GM12873 (cell line): ENCODE measurements around the gene MYCBPAP.
A peak's percentile ranks its signal among the peaks of the same experiment; 100 is the strongest.

Experiments used
- TF ChIP-seq, protein P1 (sequence below): IDR thresholded peaks from 2 replicates; pipeline ENCODE4 v1.5.1; 2012; ENCODE audit warnings: low read depth, mild to moderate bottlenecking, moderate library complexity, low read length, control low read depth; ENCODE audit not compliant: insufficient read depth; ENCODE audit errors: missing control alignments

Gene MYCBPAP

DNA sequence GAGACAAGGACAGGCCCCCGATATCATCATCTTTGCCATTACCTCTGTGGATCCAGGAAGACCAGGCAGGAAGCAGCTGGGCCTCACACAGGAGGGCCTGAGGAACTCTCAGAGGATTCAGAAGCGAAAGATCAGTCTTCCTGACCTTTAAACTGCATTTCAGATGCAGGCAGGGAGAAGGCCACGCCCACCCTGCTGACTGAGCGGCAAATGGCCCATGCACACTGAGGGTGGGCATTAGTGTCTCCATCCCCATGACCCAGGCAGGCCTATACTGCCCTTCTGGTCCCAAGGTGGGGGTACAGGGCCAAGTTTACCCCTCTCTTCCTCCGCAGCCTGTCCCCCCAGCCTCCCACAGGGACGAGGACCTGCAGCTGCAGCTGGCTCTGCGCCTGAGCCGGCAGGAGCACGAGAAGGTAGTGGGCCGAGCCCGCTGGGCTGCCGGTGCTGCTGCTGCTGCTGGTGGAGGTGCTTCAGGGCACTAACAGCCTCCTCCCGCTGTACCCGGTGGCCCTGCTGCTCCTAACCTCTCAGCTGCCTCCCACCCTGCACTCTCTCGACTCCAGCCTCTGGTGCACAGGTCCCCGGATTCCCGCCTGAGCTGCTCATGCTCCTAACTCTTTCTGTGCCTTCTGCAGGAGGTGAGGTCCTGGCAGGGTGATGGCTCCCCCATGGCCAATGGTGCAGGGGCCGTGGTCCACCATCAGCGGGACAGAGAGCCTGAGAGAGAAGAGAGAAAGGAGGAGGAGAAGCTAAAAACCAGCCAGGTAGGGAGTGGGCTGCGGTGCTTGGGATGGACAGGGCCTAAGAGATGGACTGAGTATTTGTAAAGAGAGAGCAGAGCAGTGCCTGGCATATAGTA is 30.5 kb downstream of the MYCBPAP start:
- TF ChIP-seq, protein P1, sequence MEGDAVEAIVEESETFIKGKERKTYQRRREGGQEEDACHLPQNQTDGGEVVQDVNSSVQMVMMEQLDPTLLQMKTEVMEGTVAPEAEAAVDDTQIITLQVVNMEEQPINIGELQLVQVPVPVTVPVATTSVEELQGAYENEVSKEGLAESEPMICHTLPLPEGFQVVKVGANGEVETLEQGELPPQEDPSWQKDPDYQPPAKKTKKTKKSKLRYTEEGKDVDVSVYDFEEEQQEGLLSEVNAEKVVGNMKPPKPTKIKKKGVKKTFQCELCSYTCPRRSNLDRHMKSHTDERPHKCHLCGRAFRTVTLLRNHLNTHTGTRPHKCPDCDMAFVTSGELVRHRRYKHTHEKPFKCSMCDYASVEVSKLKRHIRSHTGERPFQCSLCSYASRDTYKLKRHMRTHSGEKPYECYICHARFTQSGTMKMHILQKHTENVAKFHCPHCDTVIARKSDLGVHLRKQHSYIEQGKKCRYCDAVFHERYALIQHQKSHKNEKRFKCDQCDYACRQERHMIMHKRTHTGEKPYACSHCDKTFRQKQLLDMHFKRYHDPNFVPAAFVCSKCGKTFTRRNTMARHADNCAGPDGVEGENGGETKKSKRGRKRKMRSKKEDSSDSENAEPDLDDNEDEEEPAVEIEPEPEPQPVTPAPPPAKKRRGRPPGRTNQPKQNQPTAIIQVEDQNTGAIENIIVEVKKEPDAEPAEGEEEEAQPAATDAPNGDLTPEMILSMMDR = no peak

DNA sequence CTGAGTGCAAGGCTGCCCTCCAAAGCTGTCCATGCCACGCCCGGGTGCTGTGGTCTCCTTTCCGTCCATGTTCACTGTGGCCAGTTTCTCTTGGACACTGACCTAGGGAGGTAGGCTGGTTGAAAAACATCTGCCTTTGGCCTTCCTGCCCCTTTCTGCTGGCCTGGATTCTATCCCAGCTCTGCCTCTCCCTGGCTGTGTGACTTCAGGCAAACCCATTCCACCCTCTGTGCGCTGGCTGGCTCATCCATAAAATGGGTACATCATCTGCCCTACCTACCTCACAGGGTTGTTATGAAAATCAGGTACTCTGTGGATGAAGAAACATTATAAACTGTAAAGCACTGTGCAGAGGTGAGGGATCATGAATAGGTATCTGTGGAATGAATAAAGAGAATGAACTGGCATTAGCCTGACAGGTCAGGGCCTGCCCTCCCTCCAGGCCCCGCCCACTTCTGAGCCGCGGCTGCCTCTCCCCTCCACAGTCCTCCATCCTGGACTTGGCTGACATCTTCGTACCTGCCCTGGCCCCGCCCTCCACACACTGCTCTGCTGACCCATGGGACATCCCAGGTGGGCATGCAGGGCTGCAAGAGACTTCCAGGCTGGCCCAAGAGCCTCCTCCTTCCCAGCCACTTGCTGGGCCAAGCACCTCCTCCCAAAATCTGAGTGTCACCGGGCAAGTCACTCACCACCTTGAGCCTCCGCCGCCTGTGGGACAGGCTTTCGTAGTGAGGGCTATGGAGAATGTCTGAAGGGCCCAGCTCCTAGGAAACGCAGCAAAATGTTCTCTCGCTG is 31.7 kb downstream of the MYCBPAP start:
- TF ChIP-seq, protein P1 = no peak

DNA sequence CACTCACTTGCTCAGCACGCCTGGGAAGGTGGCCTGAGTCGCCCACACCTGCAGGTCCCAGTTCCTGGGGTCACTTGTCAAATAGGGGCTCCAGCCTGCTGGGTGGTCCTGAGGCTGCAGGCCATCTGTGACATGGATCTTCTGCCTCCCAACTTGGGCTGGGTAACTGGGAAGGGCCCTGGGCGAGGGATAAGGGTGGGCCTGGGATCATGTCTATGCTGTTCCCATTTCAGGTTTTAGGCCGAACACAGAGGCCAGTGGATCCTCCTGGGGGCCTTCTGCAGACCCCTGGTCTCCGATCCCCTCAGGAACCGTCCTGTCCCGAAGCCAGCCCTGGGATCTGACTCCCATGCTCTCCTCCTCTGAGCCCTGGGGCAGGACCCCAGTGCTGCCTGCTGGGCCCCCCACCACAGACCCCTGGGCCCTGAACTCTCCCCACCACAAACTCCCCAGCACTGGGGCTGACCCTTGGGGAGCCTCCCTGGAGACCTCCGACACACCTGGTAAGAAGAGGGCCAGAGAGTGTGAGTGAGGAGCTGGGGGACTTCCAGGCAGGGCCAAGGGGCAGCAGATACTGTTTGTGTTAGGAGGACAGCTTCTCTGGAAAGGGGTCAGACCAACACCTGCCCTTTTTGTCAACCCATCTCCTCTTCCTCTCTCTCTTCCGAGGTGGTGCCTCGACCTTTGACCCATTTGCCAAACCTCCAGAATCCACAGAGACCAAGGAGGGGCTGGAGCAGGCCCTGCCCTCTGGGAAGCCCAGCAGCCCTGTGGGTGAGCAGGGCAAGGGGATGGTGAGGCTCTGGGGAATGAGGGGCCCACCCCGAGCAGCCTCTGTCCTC is 32.5 kb downstream of the MYCBPAP start:
- TF ChIP-seq, protein P1 = no peak

DNA sequence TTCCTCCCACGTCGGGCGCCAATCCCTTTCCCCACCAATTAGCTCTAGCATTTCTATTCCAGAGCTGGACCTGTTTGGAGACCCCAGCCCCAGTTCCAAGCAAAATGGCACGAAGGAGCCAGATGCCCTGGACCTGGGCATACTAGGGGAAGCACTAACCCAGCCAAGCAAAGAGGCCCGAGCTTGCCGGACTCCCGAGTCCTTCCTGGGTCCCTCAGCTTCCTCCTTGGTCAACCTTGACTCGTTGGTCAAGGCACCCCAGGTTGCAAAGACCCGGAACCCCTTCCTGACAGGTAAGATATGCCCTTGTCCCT is 33.1 kb downstream of the MYCBPAP start:
- TF ChIP-seq, protein P1 = no peak

DNA sequence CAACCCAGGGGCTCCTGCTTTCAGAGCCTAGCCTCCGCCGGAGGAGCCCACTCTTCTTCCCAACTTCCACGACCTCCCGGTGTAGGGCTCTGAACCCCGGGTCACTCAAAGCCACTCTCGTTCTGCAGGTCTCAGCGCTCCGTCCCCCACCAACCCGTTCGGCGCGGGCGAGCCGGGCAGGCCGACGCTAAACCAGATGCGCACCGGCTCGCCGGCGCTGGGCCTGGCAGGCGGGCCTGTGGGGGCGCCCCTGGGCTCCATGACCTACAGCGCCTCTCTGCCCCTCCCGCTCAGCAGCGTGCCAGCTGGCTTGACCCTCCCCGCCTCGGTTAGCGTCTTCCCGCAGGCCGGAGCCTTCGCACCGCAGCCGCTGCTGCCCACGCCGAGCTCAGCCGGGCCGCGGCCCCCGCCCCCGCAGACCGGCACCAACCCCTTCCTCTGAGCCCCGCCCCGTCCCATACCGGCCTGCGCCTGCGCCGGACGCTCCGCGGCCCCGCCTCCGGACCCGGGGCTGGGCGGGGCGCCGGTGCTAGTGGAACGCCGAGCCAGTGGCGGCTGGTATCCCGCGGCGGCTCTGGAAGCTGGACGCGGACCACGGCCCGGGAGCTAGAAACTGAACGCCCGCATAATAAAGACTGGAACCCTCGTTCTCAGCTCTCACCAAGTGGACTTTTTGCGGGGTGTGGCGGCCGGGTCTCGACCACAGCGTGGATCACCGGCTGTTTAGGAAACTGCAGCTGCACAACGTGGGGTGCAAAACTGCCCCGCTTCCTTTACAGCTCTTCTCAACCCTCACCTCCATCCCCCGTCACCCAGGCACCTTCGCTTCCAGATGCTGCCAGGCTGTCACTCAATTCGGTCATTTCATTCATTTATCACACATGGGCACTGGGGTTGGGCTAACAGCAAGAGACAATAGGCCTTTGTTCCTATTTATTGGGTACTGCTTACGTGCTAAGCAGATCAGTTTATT is 33.8 kb downstream of the MYCBPAP start:
- TF ChIP-seq, protein P1 = peak; percentile 46

DNA sequence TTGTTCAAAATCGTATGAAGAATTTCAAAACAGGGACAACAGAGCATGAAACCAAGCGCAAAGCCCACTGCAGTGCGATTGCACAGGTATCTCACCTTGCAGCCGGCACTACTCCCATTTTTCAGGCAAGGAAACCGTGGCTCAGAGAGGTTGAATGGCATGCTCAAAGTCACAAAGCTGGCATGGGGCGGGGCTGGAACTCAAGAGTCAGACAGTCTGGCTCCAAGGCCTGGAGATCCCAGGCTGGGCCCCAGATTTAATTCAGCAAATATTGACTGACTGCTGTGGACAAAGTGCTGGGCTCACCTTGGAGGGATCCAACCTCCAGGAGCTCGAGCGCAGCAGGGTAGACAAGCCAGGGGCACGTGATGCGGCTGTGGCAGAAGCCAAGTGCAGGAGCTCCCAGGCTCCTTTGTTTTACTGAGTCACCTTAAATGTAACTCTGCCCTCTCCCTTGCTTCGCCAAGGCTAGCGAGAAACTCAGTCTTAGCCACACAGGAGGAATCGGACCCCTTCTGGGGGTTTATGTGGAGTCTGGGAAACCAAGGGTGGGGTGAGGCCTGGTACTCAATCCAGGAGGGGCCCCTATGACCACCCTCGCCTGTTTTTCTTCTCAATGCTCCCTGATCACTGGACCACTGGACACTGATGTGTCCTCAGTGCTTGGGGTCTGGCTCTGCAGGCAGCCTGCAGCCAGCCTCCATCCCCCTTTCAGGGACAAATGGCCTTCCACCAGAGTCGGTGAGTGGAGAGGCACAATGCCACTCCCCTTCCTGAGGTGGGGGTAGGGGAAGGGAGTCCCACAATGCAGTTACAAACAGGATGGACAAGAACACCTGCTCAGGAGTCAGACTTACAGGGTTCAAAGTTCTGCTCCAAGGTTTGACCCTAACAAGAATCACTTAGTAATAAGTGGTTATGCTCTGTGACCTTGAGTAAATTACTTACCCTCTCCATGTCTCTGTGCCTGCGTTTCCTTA is 34.8 kb downstream of the MYCBPAP start:
- TF ChIP-seq, protein P1 = no peak
